ENCODE results near the gene RNF215.
"Not testable (repeated sequence)": the region's sequence is repeated elsewhere in the genome, so short reads cannot be mapped to it uniquely, and the experiment has no call there.

RNF215 gene

GRCh38 chr22:30357650-30358215, 29.5 kb downstream of the RNF215 start:
- no peak for DNase-seq (ENCODE audit: low read depth)

- DNase-seq (ENCODE audit: low read depth): no peak
These were observed 30.0 kb downstream of the RNF215 start for GRCh38 chr22:30357236-30357570.

- peak; percentile 56 for DNase-seq (ENCODE audit: low read depth)
These were observed 30.6 kb downstream of the RNF215 start, which contains the start of the genes CCDC157 and SF3A1 for GRCh38 chr22:30356449-30357235. CCDC157 (plus strand) TSS chr22:30357007; CDS start chr22:30366001, 8,994 bp downstream. SF3A1 (minus strand) TSS chr22:30356894; CDS start chr22:30356792, 102 bp downstream.

- no peak for DNase-seq (ENCODE audit: low read depth)
These were observed 32.6 kb downstream of the RNF215 start for GRCh38 chr22:30354644-30355043.

- DNase-seq (ENCODE audit: low read depth): no peak
These were observed 36.0 kb downstream of the RNF215 start for GRCh38 chr22:30351226-30351625.

- no peak for DNase-seq (ENCODE audit: low read depth)
These were observed 38.4 kb downstream of the RNF215 start for GRCh38 chr22:30348809-30349208.

GRCh38 chr22:30348404-30348803, 38.8 kb downstream of the RNF215 start:
- no peak for DNase-seq (ENCODE audit: low read depth)

- DNase-seq (ENCODE audit: low read depth): no peak
These were observed 39.8 kb downstream of the RNF215 start for GRCh38 chr22:30347255-30347892.

GRCh38 chr22:30344447-30345200, 42.6 kb downstream of the RNF215 start:
- no peak for DNase-seq (ENCODE audit: low read depth)

- no peak for DNase-seq (ENCODE audit: low read depth)
These were observed 46.1 kb downstream of the RNF215 start for GRCh38 chr22:30340911-30341685.

GRCh38 chr22:30338802-30339201, 48.4 kb downstream of the RNF215 start:
- no peak for DNase-seq (ENCODE audit: low read depth)

- DNase-seq (ENCODE audit: low read depth): not testable (repeated sequence)
These were observed 48.9 kb downstream of the RNF215 start for GRCh38 chr22:30338341-30338740.

GRCh38 chr22:30337461-30337778, 49.8 kb downstream of the RNF215 start:
- DNase-seq (ENCODE audit: low read depth): no peak

- no peak for DNase-seq (ENCODE audit: low read depth)
These were observed 50.3 kb downstream of the RNF215 start for GRCh38 chr22:30336752-30337460.

- DNase-seq (ENCODE audit: low read depth): no peak
These were observed 52.0 kb downstream of the RNF215 start for GRCh38 chr22:30335236-30335635.

GRCh38 chr22:30334646-30335045, 52.6 kb downstream of the RNF215 start:
- no peak for DNase-seq (ENCODE audit: low read depth)

- no peak for DNase-seq (ENCODE audit: low read depth)
These were observed 53.5 kb downstream of the RNF215 start for GRCh38 chr22:30333707-30334087.

- DNase-seq (ENCODE audit: low read depth): no peak
These were observed 54.1 kb downstream of the RNF215 start for GRCh38 chr22:30332994-30333706.

- DNase-seq (ENCODE audit: low read depth): no peak
These were observed 54.7 kb downstream of the RNF215 start for GRCh38 chr22:30332551-30332950.
